ENCODE measurements around the gene RPL13A.

DNA sequence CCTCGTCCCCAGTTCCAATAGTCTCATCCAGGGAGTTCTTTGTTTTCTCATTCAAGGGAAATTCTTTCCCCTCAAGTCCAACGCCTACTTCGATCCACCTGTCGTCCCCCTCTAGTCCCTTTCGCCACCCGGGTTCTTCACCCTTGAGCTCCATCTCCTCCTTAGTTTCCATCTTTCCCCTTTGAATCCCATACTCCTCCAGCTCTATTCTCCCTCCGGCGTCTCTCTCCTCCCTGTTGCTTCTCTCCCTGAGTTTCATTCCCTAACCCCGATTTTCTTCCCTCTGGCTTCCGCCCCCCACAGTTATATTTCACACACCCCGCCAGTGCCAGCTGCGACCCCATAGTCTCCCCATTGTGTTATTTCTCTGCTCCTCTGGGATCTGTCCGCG lies 45.5 kb upstream of the RPL13A start:
- TF ChIP-seq POLR2AphosphoS5 (IDR thresholded peaks at IDR 0.05; ENCODE audit: borderline replicate concordance, low read depth, low read length) (no peak), EZH2 (IDR thresholded peaks at IDR 0.05) (no peak), FOXP2 (optimal IDR thresholded peaks at IDR 0.05; ENCODE audit: control extremely low read depth, extremely low read length, insufficient read depth) (no peak)
